Tibial nerve (tissue), 4 donors: Measurements from ENCODE around the gene ETV3.

Experiments used
- CTCF ChIP-seq, 5 experiments: fragments of 200-600 bp in 3 of 5; fragments of 450-650 bp in 2 of 5; sonication (generic) in 3 of 5; IDR thresholded peaks; one replicate each; pipeline ENCODE4 v1.5.1; 2016 to 2019; ENCODE audit warnings: antibody characterized with exemption in 5 of 5, mild to moderate bottlenecking in 3 of 5, moderate library complexity in 2 of 5
- EP300 ChIP-seq, 2 donors: sonication (generic); formaldehyde crosslinking; IDR thresholded peaks; one replicate each; pipeline ENCODE4 v1.6.1; 2017; ENCODE audit warnings: antibody characterized with exemption in 2 of 2, mild to moderate bottlenecking in 1 of 2
- POLR2A ChIP-seq, 2 donors: fragments of 450-650 bp; IDR thresholded peaks; one replicate each; pipeline ENCODE4 v1.6.1; 2017; ENCODE audit warnings: antibody characterized with exemption in 2 of 2, mild to moderate bottlenecking in 2 of 2, moderate library complexity in 2 of 2

- TF ChIP-seq CTCF (IDR thresholded peaks at IDR 0.05) = no peak
- TF ChIP-seq POLR2A (IDR thresholded peaks at IDR 0.05) = no peak
- TF ChIP-seq EP300 (IDR thresholded peaks at IDR 0.05) = no peak
These were observed 6.1 kb downstream of the ETV3 start for GRCh38 chr1:157132111-157132510.
